ENCODE results near the gene RACGAP1. TPM values are rescaled to one million over a fixed set of nuclear protein-coding genes. Genes with fewer than 3 reads are reported as not detected.

Gene RACGAP1
- polyA plus RNA-seq, 1 donor from 2014 or later: 18.3 TPM

GRCh38 chr12:49946086-49946485, 79.2 kb downstream of the RACGAP1 start:
- H3K9me3 ChIP-seq (ENCODE audit: low read length): no peaks in the 10 kb centered on the region
- H3K4me3 ChIP-seq (ENCODE audit: low read length): no peak overlapping the region
- no peak overlapping the region for H3K27ac ChIP-seq (ENCODE audit: low read length)
- H3F3A ChIP-seq (ENCODE audit: insufficient read depth, low read length, poor library complexity, severe bottlenecking): no peaks in the 10 kb centered on the region
- TF ChIP-seq RAD21 (conservative IDR thresholded peaks at IDR 0.05): no peak
- TF ChIP-seq POLR2AphosphoS5 (IDR thresholded peaks at IDR 0.05): no peak
- no peak for TF ChIP-seq TAF1 (IDR thresholded peaks at IDR 0.05; ENCODE audit: low read depth)
- TF ChIP-seq REST (IDR thresholded peaks at IDR 0.05; ENCODE audit: borderline replicate concordance): no peak
- no peak for TF ChIP-seq EP300 (conservative IDR thresholded peaks at IDR 0.05; ENCODE audit: poor library complexity, severe bottlenecking)
- no peak for TF ChIP-seq MXI1 (conservative IDR thresholded peaks at IDR 0.05; ENCODE audit: poor library complexity, severe bottlenecking)
- TF ChIP-seq, protein P1, sequence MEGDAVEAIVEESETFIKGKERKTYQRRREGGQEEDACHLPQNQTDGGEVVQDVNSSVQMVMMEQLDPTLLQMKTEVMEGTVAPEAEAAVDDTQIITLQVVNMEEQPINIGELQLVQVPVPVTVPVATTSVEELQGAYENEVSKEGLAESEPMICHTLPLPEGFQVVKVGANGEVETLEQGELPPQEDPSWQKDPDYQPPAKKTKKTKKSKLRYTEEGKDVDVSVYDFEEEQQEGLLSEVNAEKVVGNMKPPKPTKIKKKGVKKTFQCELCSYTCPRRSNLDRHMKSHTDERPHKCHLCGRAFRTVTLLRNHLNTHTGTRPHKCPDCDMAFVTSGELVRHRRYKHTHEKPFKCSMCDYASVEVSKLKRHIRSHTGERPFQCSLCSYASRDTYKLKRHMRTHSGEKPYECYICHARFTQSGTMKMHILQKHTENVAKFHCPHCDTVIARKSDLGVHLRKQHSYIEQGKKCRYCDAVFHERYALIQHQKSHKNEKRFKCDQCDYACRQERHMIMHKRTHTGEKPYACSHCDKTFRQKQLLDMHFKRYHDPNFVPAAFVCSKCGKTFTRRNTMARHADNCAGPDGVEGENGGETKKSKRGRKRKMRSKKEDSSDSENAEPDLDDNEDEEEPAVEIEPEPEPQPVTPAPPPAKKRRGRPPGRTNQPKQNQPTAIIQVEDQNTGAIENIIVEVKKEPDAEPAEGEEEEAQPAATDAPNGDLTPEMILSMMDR (IDR thresholded peaks at IDR 0.05; ENCODE audit: poor library complexity, severe bottlenecking): no peak
- TF ChIP-seq SMC3 (conservative IDR thresholded peaks at IDR 0.05; ENCODE audit: poor library complexity): no peak
- H3K27me3 ChIP-seq (ENCODE audit: insufficient read depth, low read depth, low read length): no peaks in the 10 kb centered on the region
- no peak overlapping the region for H2AFZ ChIP-seq (ENCODE audit: low read depth, low read length)
- no peaks in the 10 kb centered on the region for H3K79me2 ChIP-seq (replicated peaks; ENCODE audit: insufficient read depth, low read length)
- H3K9me2 ChIP-seq (ENCODE audit: insufficient read depth, low read length): no peaks in the 10 kb centered on the region
- no peak overlapping the region for H3K4me2 ChIP-seq (ENCODE audit: low read length)
- no peak overlapping the region for H3K9ac ChIP-seq (ENCODE audit: low read length)
- no peaks in the 10 kb centered on the region for H4K20me1 ChIP-seq (ENCODE audit: insufficient read depth)
- no peaks in the 10 kb centered on the region for H3K36me3 ChIP-seq (ENCODE audit: insufficient read depth, low read length)

DNA sequence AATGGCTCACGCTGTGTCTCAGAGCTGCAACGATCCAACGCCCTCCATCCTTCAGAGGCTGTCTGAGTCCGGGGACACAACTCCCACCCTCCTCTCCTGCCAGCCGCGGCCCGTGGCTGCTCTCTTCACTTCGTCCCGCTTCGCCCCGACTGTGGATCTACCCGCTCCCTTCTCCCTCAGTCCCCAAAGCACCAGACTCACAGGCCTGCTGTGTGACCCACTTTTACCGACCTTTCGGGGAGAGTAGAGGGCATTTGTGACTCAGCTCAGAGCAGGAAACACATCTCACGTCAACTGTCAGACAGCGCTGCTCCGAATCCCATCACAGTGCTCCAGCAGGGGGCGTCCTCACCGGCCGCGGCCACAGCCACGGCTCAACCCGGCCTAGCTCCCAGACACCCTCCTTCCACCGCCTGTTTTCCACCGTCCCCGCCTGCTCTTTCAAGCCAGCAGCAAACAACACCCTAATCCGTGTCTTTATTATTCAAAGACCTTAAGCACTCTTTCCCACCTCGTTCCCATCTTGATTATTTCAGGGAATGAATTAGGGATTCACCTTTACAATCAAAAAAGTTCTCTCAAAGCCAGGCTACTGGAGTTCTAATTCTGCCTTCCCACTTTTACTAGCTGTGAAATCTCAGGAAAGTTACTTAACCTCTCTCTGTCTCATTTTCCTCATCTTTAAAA, 79.8 kb downstream of the RACGAP1 start:
- no peak overlapping the region for H2AFZ ChIP-seq (ENCODE audit: low read depth, low read length)
- no peaks in the 10 kb centered on the region for H3K9me2 ChIP-seq (ENCODE audit: insufficient read depth, low read length)
- peak overlapping the region; percentile 52 for H3K4me2 ChIP-seq (ENCODE audit: low read length)
- H3K9me3 ChIP-seq (ENCODE audit: low read length): no peaks in the 10 kb centered on the region
- H3K79me2 ChIP-seq (replicated peaks; ENCODE audit: insufficient read depth, low read length): no peaks in the 10 kb centered on the region
- TF ChIP-seq EZH2 (IDR thresholded peaks at IDR 0.05; ENCODE audit: borderline replicate concordance, insufficient read depth, low read length, poor library complexity, severe bottlenecking) (no peak), TAF1 (IDR thresholded peaks at IDR 0.05; ENCODE audit: low read depth) (no peak), SMC3 (conservative IDR thresholded peaks at IDR 0.05; ENCODE audit: poor library complexity) (peak; percentile 71), MXI1 (conservative IDR thresholded peaks at IDR 0.05; ENCODE audit: poor library complexity, severe bottlenecking) (no peak), REST (IDR thresholded peaks at IDR 0.05; ENCODE audit: borderline replicate concordance) (no peak), RAD21 (conservative IDR thresholded peaks at IDR 0.05) (peak; percentile 59), EP300 (conservative IDR thresholded peaks at IDR 0.05; ENCODE audit: poor library complexity, severe bottlenecking) (no peak), POLR2AphosphoS5 (IDR thresholded peaks at IDR 0.05) (no peak)
- TF ChIP-seq, protein P1 (IDR thresholded peaks at IDR 0.05; ENCODE audit: poor library complexity, severe bottlenecking): peak; percentile 87
- H4K20me1 ChIP-seq (ENCODE audit: insufficient read depth): no peaks in the 10 kb centered on the region
- no peaks in the 10 kb centered on the region for H3F3A ChIP-seq (ENCODE audit: insufficient read depth, low read length, poor library complexity, severe bottlenecking)
- no peak overlapping the region for H3K27ac ChIP-seq (ENCODE audit: low read length)
- H3K9ac ChIP-seq (ENCODE audit: low read length): no peak overlapping the region
- no peaks in the 10 kb centered on the region for H3K27me3 ChIP-seq (ENCODE audit: insufficient read depth, low read depth, low read length)
- H3K36me3 ChIP-seq (ENCODE audit: insufficient read depth, low read length): no peaks in the 10 kb centered on the region
- H3K4me3 ChIP-seq (ENCODE audit: low read length): peak overlapping the region; percentile 54

Measured in neural cell (in vitro differentiated cells).